Transverse colon (tissue), 4 donors: Measurements from ENCODE around the gene EFEMP2.

Source experiments
- POLR2A ChIP-seq: fragments of 450-650 bp; IDR thresholded peaks from one replicate; pipeline ENCODE4 v1.6.1; 2016; ENCODE audit warnings: antibody characterized with exemption, mild to moderate bottlenecking, moderate library complexity
- POLR2AphosphoS5 ChIP-seq, 3 donors: sonication (generic); formaldehyde crosslinking; IDR thresholded peaks; one replicate each; pipeline ENCODE4 v1.6.1; 2016; ENCODE audit warnings: antibody characterized with exemption in 3 of 3
- TF ChIP-seq, protein P1 (sequence below), 5 experiments: fragments of 200-600 bp in 3 of 5; fragments of 450-650 bp in 2 of 5; sonication (generic) in 3 of 5; IDR thresholded peaks; 1 replicate in 2 of 5; 2 replicates in 3 of 5; pipeline ENCODE4 v1.5.1; 2016 to 2017; ENCODE audit warnings: antibody characterized with exemption in 5 of 5, inconsistent platforms in 3 of 5, mild to moderate bottlenecking in 2 of 5, moderate library complexity in 1 of 5

DNA sequence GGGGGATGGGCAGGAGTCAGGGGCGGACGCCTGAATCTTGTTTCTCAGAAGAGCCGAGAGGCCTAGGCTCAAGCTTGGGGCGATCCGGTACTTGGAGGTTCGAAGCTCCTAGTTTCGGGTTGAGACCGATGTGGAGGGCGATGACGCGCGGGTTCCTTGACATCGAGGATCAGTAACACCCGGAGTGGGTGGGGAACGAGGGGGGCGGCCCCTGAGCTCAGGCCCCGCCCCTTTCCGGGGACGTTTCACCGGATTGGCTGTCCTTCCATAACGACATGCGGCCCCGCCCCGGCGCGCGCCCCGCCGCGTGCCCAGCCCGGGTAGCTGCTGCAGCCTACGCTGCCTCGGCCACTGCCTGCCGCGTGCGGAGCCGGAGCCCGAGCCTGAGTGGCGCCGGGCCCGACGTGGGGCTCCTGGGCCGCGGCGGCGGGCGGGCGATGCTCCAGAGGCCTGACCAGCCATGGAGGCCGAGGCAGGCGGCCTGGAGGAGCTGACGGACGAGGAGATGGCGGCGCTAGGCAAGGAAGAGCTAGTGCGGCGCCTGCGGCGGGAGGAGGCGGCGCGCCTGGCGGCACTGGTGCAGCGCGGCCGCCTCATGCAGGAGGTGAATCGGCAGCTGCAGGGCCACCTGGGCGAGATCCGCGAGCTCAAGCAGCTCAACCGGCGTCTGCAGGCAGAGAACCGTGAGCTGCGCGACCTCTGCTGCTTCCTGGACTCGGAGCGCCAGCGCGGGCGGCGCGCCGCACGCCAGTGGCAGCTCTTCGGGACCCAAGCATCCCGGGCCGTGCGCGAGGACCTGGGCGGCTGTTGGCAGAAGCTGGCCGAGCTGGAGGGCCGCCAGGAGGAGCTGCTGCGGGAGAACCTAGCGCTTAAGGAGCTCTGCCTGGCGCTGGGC lies 18.0 kb upstream of the EFEMP2 start, which contains the start of gene CCDC85B:
- TF ChIP-seq, protein P1, sequence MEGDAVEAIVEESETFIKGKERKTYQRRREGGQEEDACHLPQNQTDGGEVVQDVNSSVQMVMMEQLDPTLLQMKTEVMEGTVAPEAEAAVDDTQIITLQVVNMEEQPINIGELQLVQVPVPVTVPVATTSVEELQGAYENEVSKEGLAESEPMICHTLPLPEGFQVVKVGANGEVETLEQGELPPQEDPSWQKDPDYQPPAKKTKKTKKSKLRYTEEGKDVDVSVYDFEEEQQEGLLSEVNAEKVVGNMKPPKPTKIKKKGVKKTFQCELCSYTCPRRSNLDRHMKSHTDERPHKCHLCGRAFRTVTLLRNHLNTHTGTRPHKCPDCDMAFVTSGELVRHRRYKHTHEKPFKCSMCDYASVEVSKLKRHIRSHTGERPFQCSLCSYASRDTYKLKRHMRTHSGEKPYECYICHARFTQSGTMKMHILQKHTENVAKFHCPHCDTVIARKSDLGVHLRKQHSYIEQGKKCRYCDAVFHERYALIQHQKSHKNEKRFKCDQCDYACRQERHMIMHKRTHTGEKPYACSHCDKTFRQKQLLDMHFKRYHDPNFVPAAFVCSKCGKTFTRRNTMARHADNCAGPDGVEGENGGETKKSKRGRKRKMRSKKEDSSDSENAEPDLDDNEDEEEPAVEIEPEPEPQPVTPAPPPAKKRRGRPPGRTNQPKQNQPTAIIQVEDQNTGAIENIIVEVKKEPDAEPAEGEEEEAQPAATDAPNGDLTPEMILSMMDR (IDR thresholded peaks at IDR 0.05): peak in 3 of 5 experiments; percentile 11 to 48 (median 31)
- TF ChIP-seq POLR2AphosphoS5 (IDR thresholded peaks at IDR 0.05) (peak; percentile 86 to 97 (median 95)), POLR2A (peak; percentile 81)
